ENCODE measurements around the gene SUSD2.

DNA sequence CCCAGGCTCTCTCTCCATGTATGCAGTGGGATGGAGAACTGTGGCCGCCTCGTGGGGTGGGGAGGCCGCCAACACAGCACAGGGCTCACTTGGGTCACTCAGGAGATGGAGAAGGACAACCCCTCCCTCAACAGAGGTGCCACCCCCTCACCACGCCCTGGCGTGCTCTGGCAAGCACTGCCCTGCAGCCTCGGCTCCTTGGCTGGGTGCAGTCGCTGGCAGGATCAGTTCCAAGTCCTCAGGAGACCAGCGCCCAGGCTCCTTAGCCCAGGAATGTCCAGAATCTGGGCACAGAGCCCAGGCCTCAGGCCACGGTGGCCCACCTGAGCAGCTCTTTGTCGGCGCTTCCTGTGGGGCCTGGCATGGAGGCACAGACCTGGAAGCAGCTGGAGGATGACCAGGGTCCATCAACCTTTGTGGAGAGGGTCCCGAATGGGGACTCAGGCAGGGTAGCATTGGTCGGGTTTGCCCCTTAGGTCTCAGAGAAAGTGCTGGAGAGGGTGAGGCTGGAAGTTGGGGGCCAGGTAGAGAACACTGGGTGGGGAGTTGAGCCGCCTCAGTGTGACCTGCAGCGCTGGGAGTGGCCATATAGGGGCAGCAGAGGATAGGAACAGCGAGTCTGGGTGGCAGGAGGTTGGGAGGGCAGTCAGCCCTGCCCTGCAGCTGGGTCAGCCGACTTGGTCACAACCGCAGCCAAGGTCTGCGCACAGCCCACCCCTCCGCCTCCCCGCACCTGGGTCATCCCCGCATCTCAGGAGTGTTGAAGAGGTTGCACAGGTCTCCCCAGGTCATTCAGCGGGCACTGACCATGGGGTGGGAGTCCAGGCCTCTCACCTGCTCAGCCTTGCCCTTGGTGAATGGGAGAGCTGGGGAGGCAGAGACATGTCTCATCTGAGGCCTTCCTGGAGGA, 8.2 kb downstream of the SUSD2 start:
- TF ChIP-seq, protein P1, sequence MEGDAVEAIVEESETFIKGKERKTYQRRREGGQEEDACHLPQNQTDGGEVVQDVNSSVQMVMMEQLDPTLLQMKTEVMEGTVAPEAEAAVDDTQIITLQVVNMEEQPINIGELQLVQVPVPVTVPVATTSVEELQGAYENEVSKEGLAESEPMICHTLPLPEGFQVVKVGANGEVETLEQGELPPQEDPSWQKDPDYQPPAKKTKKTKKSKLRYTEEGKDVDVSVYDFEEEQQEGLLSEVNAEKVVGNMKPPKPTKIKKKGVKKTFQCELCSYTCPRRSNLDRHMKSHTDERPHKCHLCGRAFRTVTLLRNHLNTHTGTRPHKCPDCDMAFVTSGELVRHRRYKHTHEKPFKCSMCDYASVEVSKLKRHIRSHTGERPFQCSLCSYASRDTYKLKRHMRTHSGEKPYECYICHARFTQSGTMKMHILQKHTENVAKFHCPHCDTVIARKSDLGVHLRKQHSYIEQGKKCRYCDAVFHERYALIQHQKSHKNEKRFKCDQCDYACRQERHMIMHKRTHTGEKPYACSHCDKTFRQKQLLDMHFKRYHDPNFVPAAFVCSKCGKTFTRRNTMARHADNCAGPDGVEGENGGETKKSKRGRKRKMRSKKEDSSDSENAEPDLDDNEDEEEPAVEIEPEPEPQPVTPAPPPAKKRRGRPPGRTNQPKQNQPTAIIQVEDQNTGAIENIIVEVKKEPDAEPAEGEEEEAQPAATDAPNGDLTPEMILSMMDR (IDR thresholded peaks at IDR 0.05; ENCODE audit: low read depth, low read length), result peak; percentile 85
- TF ChIP-seq EZH2phosphoT487 (IDR thresholded peaks at IDR 0.05; ENCODE audit: low read depth), result no peak
